ENCODE measurements around the gene NFIC. TPM values are rescaled to one million over a fixed set of nuclear protein-coding genes. Genes with fewer than 3 reads are reported as not detected.
"Not testable (repeated sequence)": the region's sequence is repeated elsewhere in the genome, so short reads cannot be mapped to it uniquely, and the experiment has no call there.

The NFIC gene
- total and polyA plus RNA-seq, 2 experiments from 2014 or later = 7.8 to 20.9 TPM

GRCh38 chr19:3420244-3420755 lies 53.9 kb downstream of the NFIC start:
- Histone ChIP-seq H3K36me3 (replicated peaks; ENCODE audit: insufficient read depth, low read depth) (no peaks in the 10 kb centered on the region), H2AFZ (no peak overlapping the region), H4K20me1 (ENCODE audit: insufficient read depth, poor library complexity, severe bottlenecking) (no peaks in the 10 kb centered on the region), H3K4me1 (ENCODE audit: insufficient read depth) (no peaks in the 10 kb centered on the region), H3K4me3 (no peak overlapping the region), H3K4me2 (no peak overlapping the region), H3K9me2 (replicated peaks; ENCODE audit: insufficient read depth) (no peaks in the 10 kb centered on the region), H3K9me3 (ENCODE audit: low read depth) (no peaks in the 10 kb centered on the region), H3K79me2 (no peaks in the 10 kb centered on the region), H3K27me3 (no peaks in the 10 kb centered on the region), H3K27ac (no peak overlapping the region)
- WGBS (ENCODE audit: low lambda C conversion rate, missing lambda C conversion rate) = 91% methylated on average over 11 of the region's 11 CpGs
- TF ChIP-seq EZH2phosphoT487 (IDR thresholded peaks at IDR 0.05; ENCODE audit: low read depth, severe bottlenecking, unreplicated experiment) (no peak), CTCF (IDR thresholded peaks at IDR 0.05; ENCODE audit: poor library complexity) (no peak), EZH2 (IDR thresholded peaks at IDR 0.05; ENCODE audit: borderline replicate concordance) (no peak)
- no peak for DNase-seq (ENCODE audit: low spot score)

GRCh38 chr19:3420909-3421619 lies 54.7 kb downstream of the NFIC start:
- no peak for DNase-seq (ENCODE audit: low spot score)
- no peak overlapping the region for H3K27ac ChIP-seq
- H2AFZ ChIP-seq = no peak overlapping the region
- no peaks in the 10 kb centered on the region for H3K79me2 ChIP-seq
- no peaks in the 10 kb centered on the region for H3K4me1 ChIP-seq (ENCODE audit: insufficient read depth)
- H3K9me3 ChIP-seq (ENCODE audit: low read depth) = no peaks in the 10 kb centered on the region
- 91% methylated on average over 33 of the region's 33 CpGs for WGBS (ENCODE audit: low lambda C conversion rate, missing lambda C conversion rate)
- TF ChIP-seq EZH2phosphoT487 (IDR thresholded peaks at IDR 0.05; ENCODE audit: low read depth, severe bottlenecking, unreplicated experiment) (no peak), CTCF (IDR thresholded peaks at IDR 0.05; ENCODE audit: poor library complexity) (no peak), EZH2 (IDR thresholded peaks at IDR 0.05; ENCODE audit: borderline replicate concordance) (no peak)
- H4K20me1 ChIP-seq (ENCODE audit: insufficient read depth, poor library complexity, severe bottlenecking) = no peaks in the 10 kb centered on the region
- no peaks in the 10 kb centered on the region for H3K9me2 ChIP-seq (replicated peaks; ENCODE audit: insufficient read depth)
- H3K4me3 ChIP-seq = no peak overlapping the region
- no peak overlapping the region for H3K4me2 ChIP-seq
- H3K27me3 ChIP-seq = no peaks in the 10 kb centered on the region
- H3K36me3 ChIP-seq (replicated peaks; ENCODE audit: insufficient read depth, low read depth) = no peaks in the 10 kb centered on the region

- not testable (repeated sequence) for H2AFZ ChIP-seq; H4K20me1 ChIP-seq (ENCODE audit: insufficient read depth, poor library complexity, severe bottlenecking); H3K4me1 ChIP-seq (ENCODE audit: insufficient read depth); H3K27me3 ChIP-seq; H3K27ac ChIP-seq; H3K9me2 ChIP-seq (replicated peaks; ENCODE audit: insufficient read depth); DNase-seq (ENCODE audit: low spot score); H3K4me3 ChIP-seq; H3K9me3 ChIP-seq (ENCODE audit: low read depth); H3K4me2 ChIP-seq; H3K79me2 ChIP-seq; H3K36me3 ChIP-seq (replicated peaks; ENCODE audit: insufficient read depth, low read depth)
- 89% methylated on average over 12 of the region's 12 CpGs for WGBS (ENCODE audit: low lambda C conversion rate, missing lambda C conversion rate)
These were observed 55.3 kb downstream of the NFIC start for GRCh38 chr19:3421656-3422055.

- Histone ChIP-seq H3K79me2 (no peaks in the 10 kb centered on the region), H2AFZ (no peak overlapping the region), H3K4me1 (ENCODE audit: insufficient read depth) (no peaks in the 10 kb centered on the region), H3K4me3 (no peak overlapping the region), H3K27ac (no peak overlapping the region), H3K27me3 (no peaks in the 10 kb centered on the region), H3K4me2 (no peak overlapping the region), H3K36me3 (replicated peaks; ENCODE audit: insufficient read depth, low read depth) (no peaks in the 10 kb centered on the region), H3K9me3 (ENCODE audit: low read depth) (no peaks in the 10 kb centered on the region), H3K9me2 (replicated peaks; ENCODE audit: insufficient read depth) (no peaks in the 10 kb centered on the region), H4K20me1 (ENCODE audit: insufficient read depth, poor library complexity, severe bottlenecking) (no peaks in the 10 kb centered on the region)
- TF ChIP-seq EZH2 (IDR thresholded peaks at IDR 0.05; ENCODE audit: borderline replicate concordance) (no peak), EZH2phosphoT487 (IDR thresholded peaks at IDR 0.05; ENCODE audit: low read depth, severe bottlenecking, unreplicated experiment) (no peak), CTCF (IDR thresholded peaks at IDR 0.05; ENCODE audit: poor library complexity) (no peak)
- 80% methylated on average over 24 of the region's 29 CpGs for WGBS (ENCODE audit: low lambda C conversion rate, missing lambda C conversion rate)
- no peak for DNase-seq (ENCODE audit: low spot score)
These were observed 56.9 kb downstream of the NFIC start for GRCh38 chr19:3423183-3423829.
